C4-2B (cell line): ENCODE measurements around the gene ACAD9.
"Not testable (repeated sequence)": the region's sequence is repeated elsewhere in the genome, so short reads cannot be mapped to it uniquely, and the experiment has no call there.

Source experiments
- H3K27ac ChIP-seq: fragments of 450-650 bp; 2 replicates; pipeline ENCODE4 v1.5.1; 2017
- ZFX ChIP-seq: fragments of 450-650 bp; IDR thresholded peaks from 2 replicates; pipeline ENCODE4 v1.6.1; 2017
- TF ChIP-seq, protein P1 (sequence below): fragments of 450-650 bp; conservative IDR thresholded peaks from 2 replicates; pipeline ENCODE4 v1.5.1; 2017; ENCODE audit warnings: mild to moderate bottlenecking

ACAD9 gene

DNA sequence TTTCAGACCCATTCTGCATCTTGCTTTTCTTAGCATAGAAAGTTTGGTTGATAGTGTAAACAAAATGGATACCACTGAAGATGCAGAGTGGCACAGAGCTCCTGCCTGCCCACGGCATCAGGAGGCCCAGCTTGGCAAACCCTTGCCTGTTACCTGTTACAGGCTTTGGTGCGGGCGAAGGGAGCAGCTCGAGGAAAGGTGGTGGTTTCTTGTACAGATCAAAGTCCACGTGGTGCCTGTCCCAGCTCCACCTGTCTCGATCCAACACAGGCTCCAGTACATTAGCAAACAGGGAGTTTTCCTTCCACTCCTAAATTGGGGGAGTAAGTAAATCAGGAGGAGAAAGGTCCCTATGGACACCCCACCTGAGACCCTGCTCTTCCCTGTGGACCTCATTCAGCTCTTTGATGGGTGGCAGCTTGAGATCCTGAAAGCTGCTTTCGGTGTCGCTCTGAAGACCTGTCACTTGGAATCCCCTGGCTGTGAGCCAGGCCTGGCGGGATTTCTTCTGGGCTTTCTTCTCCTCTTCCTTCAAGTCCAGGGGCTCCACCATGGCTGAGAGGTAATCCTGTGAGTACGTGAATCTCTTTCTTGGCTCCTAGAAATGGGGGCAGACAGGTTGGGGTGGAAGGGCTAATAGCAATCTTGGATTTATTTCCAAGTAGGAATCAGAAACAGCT lies 35.7 kb downstream of the ACAD9 start:
- TF ChIP-seq, protein P1, sequence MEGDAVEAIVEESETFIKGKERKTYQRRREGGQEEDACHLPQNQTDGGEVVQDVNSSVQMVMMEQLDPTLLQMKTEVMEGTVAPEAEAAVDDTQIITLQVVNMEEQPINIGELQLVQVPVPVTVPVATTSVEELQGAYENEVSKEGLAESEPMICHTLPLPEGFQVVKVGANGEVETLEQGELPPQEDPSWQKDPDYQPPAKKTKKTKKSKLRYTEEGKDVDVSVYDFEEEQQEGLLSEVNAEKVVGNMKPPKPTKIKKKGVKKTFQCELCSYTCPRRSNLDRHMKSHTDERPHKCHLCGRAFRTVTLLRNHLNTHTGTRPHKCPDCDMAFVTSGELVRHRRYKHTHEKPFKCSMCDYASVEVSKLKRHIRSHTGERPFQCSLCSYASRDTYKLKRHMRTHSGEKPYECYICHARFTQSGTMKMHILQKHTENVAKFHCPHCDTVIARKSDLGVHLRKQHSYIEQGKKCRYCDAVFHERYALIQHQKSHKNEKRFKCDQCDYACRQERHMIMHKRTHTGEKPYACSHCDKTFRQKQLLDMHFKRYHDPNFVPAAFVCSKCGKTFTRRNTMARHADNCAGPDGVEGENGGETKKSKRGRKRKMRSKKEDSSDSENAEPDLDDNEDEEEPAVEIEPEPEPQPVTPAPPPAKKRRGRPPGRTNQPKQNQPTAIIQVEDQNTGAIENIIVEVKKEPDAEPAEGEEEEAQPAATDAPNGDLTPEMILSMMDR: no peak

DNA sequence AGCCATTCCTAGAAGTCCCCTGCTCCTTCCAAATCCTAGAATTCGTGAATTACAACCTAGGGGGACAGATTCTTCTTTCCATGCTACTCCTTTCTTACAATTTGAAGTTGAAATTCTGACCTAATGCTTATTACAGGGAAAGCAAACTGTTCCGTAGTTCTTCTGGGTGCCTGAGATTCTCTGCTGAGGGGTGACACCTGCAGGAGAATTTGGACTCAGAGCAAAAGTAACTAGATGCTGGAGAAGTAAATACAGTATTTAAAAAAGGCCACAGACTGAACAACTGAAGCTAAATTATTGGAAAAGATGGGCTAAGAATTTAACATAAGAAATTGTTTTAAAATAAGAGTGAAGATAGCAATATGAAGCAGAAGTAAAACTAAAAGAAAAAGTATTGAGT lies 37.9 kb downstream of the ACAD9 start:
- H3K27ac ChIP-seq: no peak overlapping the region
- no peak for TF ChIP-seq ZFX
- TF ChIP-seq, protein P1: no peak

More for the DNA sequence above, 35.7 kb downstream of the ACAD9 start:
- no peak overlapping the region for H3K27ac ChIP-seq

DNA sequence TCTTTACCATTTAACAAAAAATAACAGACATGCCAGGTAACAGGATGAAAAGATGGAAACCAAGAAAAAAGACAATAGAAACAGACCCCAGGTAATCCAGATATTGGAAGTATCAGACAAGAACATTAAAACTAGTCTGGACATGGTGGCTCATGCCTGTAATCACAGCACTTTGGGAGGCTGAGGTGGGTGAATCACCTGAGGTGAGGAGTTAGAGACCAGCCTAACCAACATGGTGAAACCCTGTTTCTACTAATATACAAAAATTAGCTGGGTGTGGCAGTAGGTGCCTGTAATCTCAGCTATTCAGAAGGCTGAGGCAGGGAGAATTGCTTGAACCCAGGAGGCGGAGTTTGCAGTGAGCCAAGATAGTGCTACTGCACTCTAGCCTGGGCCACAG lies 40.6 kb downstream of the ACAD9 start:
- no peak overlapping the region for H3K27ac ChIP-seq
- TF ChIP-seq, protein P1: no peak
- no peak for TF ChIP-seq ZFX

DNA sequence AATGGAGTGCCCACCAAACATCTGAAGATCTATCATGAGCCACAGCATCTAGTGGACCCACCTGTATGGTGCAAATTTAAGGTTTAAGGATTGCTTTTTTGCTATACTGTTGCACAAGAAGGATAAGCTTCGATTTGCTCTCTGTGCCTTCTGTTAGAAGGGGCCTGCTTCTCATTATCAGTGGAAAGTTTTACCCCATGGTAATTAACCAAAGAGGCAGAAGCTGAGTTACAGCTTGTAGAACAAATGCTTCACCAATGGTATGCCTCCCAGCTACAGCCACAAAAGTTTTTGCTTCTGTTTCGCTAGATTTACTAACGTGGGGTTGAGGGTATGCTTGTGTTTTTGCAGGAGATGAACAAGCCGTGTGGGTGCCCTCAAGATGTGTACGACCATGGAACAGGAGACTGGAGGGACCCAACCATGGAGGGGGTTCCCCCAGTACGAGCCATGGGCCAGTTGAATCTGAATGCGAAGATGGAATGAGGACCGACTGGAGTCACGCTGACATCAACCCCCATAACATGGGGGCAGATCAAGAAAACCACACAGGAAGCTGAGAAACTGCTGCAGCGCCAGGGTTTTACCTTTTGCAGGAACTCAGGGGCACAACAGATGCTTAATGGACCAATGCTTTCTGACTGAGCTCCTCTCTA lies 43.5 kb downstream of the ACAD9 start:
- H3K27ac ChIP-seq: no peak overlapping the region
- TF ChIP-seq ZFX: no peak
- TF ChIP-seq, protein P1: no peak

DNA sequence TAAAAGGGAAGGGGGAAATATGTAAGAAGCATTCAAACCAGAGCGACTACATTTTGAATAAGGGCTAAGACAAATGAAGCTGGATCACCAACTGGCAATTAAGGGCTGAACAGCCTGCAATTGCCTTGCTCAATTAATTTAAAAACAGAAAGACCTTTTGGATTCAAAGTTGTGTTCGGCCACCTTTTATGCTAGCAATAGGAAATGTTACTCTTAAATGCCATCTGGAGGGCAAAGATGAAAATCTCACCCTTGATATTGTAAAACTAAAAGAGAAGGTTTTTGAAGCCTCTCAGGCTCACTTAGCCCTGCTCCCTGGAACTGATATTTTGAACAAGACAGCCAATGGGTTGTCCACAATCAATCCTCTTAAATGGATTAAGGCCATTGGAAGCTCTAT lies 44.2 kb downstream of the ACAD9 start:
- TF ChIP-seq, protein P1: no peak
- TF ChIP-seq ZFX: no peak
- no peak overlapping the region for H3K27ac ChIP-seq

DNA sequence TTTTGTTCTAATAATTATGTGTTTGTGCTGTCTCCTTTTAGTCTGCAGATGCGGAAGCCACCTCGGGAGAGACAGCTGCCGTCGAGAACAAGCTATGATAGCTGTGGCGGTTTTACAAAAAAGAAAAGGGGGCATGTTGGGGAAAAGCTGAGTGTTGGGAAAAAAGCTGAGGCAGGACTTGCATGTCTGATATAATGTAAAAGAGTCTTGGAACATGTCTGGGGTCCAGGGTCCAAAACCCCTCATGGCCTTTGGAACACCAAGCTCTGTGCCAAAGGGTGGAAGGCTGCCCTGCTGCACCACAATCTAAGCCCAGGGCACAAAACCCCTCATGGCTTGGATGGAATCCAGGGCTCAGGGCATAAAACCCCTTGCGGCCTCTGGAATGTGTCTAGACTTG lies 44.6 kb downstream of the ACAD9 start:
- not testable (repeated sequence) for H3K27ac ChIP-seq

DNA sequence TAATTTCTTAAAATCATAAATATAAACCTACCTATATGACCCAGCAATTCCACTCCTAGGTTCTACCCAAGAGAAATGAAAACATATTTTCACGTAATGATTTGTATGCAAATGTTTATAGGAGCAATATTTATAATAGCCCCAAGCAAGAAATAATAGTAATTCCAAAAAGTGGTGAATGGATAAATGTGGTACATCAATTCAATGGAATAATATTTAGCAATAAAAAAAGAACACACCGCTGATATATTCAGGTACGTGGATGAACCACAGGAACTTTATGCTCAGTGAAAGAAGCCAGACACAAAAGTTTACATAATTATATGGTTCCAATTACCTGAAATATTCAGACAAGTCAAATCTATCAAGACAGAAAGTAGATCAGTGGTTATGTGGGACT lies 49.9 kb downstream of the ACAD9 start:
- TF ChIP-seq, protein P1: no peak
- no peak for TF ChIP-seq ZFX

DNA sequence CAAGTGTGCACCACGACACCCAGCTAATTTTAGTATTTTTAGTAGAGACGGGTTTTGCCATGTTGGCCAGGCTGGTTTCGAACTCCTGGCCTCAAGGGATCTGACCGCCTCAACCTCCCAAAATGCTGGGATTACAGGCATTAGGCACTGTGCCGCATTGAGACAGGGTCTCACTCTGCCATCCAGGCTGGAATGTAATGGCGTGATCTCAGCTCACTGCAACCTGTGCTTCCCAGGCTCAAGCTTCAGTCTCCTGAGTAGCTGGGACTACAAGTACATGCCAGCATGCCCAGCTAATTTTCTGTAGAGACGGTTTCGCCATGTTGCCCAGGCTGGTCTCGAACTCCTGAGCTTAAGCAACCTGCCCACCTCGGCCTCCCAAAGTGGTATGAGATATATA lies 51.6 kb downstream of the ACAD9 start:
- no peak overlapping the region for H3K27ac ChIP-seq
- TF ChIP-seq, protein P1: no peak
- no peak for TF ChIP-seq ZFX

More for the DNA sequence above, 49.9 kb downstream of the ACAD9 start:
- no peak overlapping the region for H3K27ac ChIP-seq
